Middle frontal gyrus (tissue), 1 donor: Measurements from ENCODE around the gene SPPL2B.
"Not testable (repeated sequence)": the region's sequence is repeated elsewhere in the genome, so short reads cannot be mapped to it uniquely, and the experiment has no call there.

Source experiments
- DNase-seq: peaks from one replicate; pipeline ENCODE4 v3.0.0-alpha.2; 2015; ENCODE audit warnings: low spot score; ENCODE audit errors: extremely low spot score

SPPL2B gene

GRCh38 chr19:2338055-2338615, 9.7 kb downstream of the SPPL2B start:
- no peak for DNase-seq

GRCh38 chr19:2338751-2339643, 10.5 kb downstream of the SPPL2B start:
- DNase-seq: no peak

GRCh38 chr19:2339644-2340310, 11.3 kb downstream of the SPPL2B start:
- DNase-seq: no peak

- no peak for DNase-seq
These were observed 12.2 kb downstream of the SPPL2B start for GRCh38 chr19:2340496-2341243.

GRCh38 chr19:2341244-2341751, 12.8 kb downstream of the SPPL2B start:
- DNase-seq: no peak

- no peak for DNase-seq
These were observed 13.5 kb downstream of the SPPL2B start for GRCh38 chr19:2341982-2342381.

- no peak for DNase-seq
These were observed 14.3 kb downstream of the SPPL2B start for GRCh38 chr19:2342656-2343288.

- no peak for DNase-seq
These were observed 15.0 kb downstream of the SPPL2B start for GRCh38 chr19:2343289-2343982.

GRCh38 chr19:2344381-2344870, 15.9 kb downstream of the SPPL2B start:
- no peak for DNase-seq

GRCh38 chr19:2345076-2345475, 16.6 kb downstream of the SPPL2B start:
- no peak for DNase-seq

- no peak for DNase-seq
These were observed 17.5 kb downstream of the SPPL2B start for GRCh38 chr19:2345794-2346663.

- not testable (repeated sequence) for DNase-seq
These were observed 21.3 kb downstream of the SPPL2B start for GRCh38 chr19:2349818-2350217.

- no peak for DNase-seq
These were observed 22.2 kb downstream of the SPPL2B start for GRCh38 chr19:2350656-2351055.

- DNase-seq: no peak
These were observed 23.1 kb downstream of the SPPL2B start for GRCh38 chr19:2351591-2351990.

GRCh38 chr19:2352121-2352520, 23.6 kb downstream of the SPPL2B start:
- no peak for DNase-seq

GRCh38 chr19:2353159-2353886, 24.8 kb downstream of the SPPL2B start:
- no peak for DNase-seq

- no peak for DNase-seq
These were observed 25.6 kb downstream of the SPPL2B start for GRCh38 chr19:2353887-2354592.

GRCh38 chr19:2354670-2355069, 26.2 kb downstream of the SPPL2B start:
- no peak for DNase-seq
